ENCODE data around the gene PXN.

DNA sequence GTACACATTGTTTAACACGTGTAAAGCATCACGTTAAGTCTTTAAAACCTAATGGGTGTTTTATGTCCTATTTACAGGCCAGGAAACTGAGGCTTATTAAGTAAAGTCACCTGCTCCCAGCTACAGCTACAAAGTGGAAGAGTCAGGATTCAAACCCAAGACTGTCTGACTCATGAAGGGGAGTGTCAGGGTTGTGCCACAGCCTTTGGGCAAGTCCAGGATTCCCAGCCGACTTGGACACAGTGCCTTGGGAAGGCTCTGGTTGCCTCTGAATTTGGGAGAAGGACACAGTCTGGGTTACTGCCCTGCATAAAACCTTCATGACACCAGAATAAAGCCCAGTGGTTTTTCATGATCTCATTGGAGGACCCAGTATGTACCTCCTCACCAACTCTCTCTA is 18.9 kb upstream of the PXN start:
- no peak for TF ChIP-seq POLR2A (IDR thresholded peaks at IDR 0.05; ENCODE audit: low read depth, low read length)
- no peak for TF ChIP-seq POLR2AphosphoS5 (IDR thresholded peaks at IDR 0.05; ENCODE audit: low read depth, low read length)
- no peak for TF ChIP-seq TAF1 (IDR thresholded peaks at IDR 0.05; ENCODE audit: borderline replicate concordance, low read depth, low read length)
